HK-2 (cell line): ENCODE measurements around the gene FITM2.
A peak's percentile ranks its signal among the peaks of the same experiment; 100 is the strongest.

Source experiments
- DNase-seq: peaks from one replicate; pipeline ENCODE4 v3.0.0-alpha.2; 2018; ENCODE audit not compliant: unreplicated experiment

The FITM2 gene

DNA sequence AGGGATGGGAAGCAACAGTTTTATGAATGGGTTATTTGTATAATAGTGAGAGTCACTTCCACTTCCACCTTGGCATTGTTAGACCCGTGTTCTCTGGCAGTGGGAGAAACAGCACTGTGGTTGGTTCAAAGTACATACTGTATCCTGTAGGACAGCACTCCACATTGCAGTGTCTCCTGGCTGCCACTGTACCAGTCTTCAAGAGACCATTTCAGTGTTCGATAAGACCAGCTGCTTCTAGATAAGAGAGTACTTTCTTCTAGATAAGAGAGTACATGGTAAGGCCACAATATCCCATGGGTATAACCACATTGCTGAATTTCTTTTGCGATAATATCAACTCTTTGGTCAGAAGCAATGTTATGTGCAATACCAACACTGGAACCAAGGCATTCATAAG lies 28.8 kb downstream of the FITM2 start:
- DNase-seq: no peak

- DNase-seq: no peak
Observed at GRCh38 chr20:44280387-44280786, 30.6 kb downstream of the FITM2 start.

DNA sequence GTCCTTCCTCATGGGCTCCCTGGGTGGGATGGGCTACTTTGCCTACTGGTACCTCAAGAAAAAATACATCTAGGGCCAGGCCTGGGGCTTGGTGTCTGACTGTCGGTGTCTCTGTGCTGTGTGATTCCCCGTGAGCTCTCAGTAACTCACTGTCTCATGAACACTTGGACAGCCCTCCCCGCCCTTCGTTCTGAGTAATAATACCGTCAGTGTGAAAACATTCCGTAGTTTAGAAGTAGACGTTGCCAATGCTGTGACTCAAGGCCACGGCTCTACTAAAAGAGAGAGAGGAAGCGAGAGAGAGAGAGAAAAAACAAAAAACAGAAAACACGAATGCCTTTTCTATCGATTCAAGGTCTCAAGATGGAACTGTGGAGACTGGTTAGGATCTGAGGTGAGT lies 31.8 kb downstream of the FITM2 start:
- DNase-seq: peak; percentile 20

GRCh38 chr20:44274303-44275017 lies 36.5 kb downstream of the FITM2 start:
- no peak for DNase-seq

DNA sequence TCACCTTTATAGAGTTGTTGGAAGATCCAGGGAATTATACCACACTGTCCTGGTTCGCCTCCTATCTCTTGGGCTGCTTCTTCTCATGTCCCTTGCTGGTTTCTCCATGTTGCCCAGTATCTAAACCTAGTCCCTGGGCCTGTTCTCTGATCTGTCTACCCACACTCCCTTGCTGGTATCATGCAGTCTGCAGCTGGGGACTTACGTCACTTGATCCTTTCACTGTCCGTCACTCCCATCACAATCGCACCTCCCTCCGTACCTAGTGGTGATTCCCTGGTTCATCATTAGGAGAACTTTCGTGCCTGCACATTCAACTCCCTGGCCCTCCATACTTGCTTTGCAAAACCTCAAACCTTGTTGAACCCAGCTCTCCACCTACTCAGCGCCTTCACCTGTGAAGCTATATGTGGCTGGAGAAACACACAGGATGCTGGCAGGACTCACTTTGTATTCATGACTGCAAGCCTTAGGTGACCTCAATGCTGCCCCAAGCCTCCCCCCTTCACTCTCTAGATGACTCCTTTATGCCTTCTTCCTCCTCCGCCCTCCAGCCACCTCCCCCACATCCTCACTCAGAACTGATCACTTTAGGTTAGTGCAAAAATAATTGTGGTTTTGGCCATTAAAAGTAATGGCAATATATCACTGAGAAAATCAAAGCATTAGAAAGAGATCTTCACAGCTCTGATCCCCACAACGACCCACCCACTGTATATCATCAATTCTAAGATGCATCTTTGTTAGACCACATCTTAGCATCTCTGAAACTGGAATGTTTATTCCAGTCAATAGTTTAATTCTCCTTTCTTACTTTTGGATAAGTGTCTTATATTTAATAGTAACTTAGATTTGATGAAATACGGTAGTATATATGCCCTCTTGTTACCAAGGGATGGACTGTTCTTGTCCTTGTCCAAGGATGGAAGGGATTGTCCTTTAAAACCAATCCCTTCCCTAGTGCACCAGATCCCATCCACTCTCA lies 37.5 kb downstream of the FITM2 start:
- DNase-seq: no peak

DNA sequence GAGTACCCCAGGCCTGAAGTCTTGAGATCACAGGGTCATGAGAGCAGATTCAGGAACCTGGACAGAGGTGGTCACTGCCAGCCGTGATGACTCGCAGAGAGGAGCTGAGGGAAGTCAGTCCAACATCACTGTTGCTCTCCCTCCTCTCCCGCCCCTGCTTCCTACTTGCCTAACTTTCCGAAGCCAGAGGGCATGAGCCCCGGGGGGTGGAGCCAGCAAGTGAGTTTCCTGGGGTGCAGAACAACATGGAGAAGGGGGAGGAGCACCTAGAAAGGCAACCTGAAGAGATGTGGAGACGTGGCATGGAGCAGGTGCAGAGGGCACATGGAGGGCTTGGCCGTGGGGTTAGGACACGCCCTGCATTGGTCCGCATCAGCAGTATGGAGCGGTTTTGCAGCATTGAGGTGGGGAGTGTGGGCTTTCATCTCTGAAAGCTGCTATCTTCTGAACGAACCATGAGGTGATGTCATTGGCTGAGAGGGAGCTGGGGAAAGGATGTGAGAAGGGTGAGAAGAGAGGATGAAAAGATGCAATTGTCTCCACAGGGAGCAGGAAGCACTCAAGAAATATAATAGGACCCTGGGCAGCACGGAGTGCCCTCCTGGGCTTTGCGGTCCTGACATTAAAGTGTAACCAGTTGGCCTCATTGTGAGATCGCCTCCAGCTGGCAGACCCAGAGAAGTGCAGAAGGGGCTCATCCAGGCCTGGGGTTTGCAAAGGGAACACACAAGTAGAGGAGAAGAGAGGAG lies 38.9 kb downstream of the FITM2 start:
- no peak for DNase-seq

DNA sequence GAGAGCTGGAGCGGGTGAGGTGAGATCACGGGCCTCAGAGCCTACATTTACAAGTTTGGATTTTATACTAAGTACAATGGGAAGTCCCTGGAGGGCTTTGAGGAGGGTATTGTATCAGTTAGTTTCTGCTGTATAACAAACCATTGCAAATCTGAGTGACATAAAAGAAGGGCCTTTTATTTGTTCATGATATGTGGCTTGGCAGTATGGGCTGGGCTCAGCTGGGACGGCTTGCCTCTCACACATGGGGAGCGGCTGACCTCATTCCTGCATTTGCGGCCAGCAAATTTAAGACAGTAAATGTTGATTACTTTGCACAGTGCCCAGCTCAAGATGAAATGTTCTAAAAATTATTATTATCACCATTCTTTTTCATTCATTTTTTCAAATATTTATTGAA lies 42.2 kb downstream of the FITM2 start:
- DNase-seq: no peak

- no peak for DNase-seq
Observed at GRCh38 chr20:44264287-44264686, 46.7 kb downstream of the FITM2 start.

DNA sequence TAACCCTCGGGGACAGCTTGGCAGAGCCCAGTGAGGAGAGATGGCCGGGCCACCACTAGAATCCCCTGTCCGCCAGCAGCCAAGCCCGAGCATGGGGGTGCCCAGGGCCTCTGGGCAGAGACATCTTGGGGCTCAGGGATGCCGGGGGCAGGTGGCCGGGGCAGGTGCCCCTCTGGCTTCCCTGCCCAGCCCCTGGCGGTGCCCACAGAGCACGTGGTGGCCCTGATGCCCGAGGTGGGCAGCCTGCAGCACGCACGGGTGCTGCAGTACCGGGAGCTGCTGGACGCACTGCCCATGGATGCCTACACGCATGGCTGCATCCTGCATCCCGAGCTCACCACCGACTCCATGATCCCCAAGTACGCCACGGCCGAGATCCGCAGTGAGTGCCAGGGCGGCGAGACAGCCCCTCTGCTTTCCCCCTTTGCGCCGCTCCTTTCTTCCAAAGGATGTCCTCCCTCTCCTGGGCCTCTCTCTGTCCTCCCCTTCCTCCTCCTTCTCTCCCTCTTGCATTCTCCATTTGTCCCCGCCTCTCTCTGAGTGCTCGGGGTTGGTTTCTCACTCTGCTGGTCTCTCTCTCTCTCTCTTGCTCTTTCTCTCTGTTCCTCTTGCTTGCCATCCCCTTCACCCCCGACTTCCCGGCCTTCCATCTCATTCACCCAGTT lies 52.6 kb downstream of the FITM2 start:
- DNase-seq: no peak

DNA sequence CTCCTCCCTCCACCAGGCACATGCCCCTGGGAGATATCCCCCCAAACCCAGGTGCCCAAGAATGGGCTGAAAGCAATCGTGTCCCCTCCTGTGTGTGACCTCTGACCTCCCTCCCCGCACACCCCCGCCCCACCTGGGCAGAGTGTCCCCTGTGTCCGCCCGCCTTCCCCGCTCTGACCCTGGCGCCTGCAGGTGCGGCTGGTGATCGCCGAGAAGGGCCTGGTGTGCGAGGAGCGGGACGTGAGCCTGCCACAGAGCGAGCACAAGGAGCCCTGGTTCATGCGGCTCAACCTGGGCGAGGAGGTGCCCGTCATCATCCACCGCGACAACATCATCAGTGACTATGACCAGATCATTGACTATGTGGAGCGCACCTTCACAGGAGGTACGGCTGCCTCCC lies 54.0 kb downstream of the FITM2 start:
- no peak for DNase-seq

DNA sequence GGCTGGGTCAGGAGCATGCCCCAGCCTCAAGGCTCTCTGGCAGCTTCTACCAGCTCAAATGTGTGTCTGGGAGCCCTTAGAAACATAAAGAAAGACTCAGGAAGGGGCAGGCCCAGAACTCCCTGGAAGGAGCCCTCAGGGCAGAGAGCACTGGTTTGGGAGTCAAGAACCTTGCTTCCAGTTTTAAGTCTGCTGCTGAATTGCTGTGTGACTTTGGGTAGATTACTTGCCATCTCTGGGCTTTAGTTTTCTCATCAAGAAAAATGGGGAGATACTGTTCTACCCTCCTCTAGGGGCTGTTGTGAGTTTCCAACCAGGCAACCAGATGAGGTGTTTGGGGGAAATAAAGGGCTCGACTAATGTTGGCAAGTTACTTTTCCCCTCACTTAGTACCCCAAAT lies 55.1 kb downstream of the FITM2 start:
- no peak for DNase-seq

DNA sequence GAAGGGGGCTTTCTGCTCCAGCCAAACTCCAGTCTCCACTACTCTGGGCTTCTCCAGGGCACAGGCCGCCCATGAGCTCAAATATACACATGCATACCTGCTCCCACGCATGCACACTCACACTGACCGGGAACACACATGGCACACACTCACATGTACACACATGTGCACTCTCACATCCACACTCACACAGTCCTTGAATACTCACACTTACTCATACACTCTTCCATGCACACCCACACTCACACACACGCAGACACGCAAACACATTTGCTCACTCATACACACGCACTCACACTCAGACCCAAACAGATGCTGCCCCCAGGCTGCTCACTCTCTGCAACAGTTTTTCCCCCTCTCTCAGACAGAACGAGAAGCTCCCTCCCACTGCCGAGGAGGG lies 56.9 kb downstream of the FITM2 start:
- DNase-seq: no peak

DNA sequence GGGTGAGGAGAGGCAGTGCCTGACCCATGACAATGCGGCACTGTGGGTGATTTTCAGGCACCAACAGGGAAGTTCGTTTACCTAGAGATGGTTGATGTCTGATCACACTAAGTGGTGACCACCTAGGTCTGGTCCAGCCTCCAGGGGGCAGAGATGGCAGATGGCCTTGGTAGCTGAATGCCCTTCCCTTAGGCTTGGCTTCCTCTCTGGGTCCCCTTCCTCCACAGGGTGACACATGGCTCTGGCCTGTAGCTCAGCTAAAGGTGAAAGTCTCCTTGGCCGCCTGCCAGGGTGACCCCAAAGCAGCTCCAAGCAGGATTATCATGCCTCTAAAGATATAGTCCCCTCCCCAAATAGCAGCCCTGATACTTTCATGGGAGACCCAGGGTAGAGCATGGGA lies 57.5 kb downstream of the FITM2 start:
- DNase-seq: no peak
